HepG2 (cell line): ENCODE data around the gene AMBRA1. TPM values are rescaled to one million over a fixed set of nuclear protein-coding genes. Genes with fewer than 3 reads are reported as not detected.
A peak's percentile ranks its signal among the peaks of the same experiment; 100 is the strongest.

Source experiments
- DNMT1 ChIP-seq: sonication (generic); formaldehyde crosslinking; IDR thresholded peaks from 2 replicates; pipeline ENCODE4 v1.5.1; 2020; ENCODE audit warnings: mild to moderate bottlenecking, missing genetic modification reagents
- GATA4 ChIP-seq: sonication (generic); IDR thresholded peaks from 2 replicates; pipeline ENCODE4 v1.6.1; 2016; ENCODE audit warnings: antibody characterized with exemption, low read depth, borderline replicate concordance
- HIC2 ChIP-seq: sonication (generic); formaldehyde crosslinking; IDR thresholded peaks from 2 replicates; pipeline ENCODE4 v1.9.0; 2022; ENCODE audit warnings: low read depth, missing genetic modification reagents
- HNRNPLL ChIP-seq: fragments of 200-400 bp; formaldehyde crosslinking; IDR thresholded peaks from 2 replicates; pipeline ENCODE4 v1.6.1; 2017; ENCODE audit warnings: mild to moderate bottlenecking, low read depth, low read length; ENCODE audit not compliant: poor library complexity, severe bottlenecking
- KIAA2018 ChIP-seq: sonication (generic); formaldehyde crosslinking; IDR thresholded peaks from 2 replicates; pipeline ENCODE4 v1.5.0; 2020; ENCODE audit warnings: mild to moderate bottlenecking, missing genetic modification reagents, borderline replicate concordance
- MAFK ChIP-seq, 2 experiments: IDR thresholded peaks in 1 of 2; conservative IDR thresholded peaks in 1 of 2; 2 replicates each; pipeline ENCODE4 v1.6.1; 2011; ENCODE audit warnings: improper control_type of control experiment in 2 of 2, low read length in 2 of 2
- MED1 ChIP-seq: sonication (generic); formaldehyde crosslinking; IDR thresholded peaks from 2 replicates; pipeline ENCODE4 v1.4.0; 2020; ENCODE audit warnings: missing genetic modification reagents
- SATB2 ChIP-seq: sonication (generic); formaldehyde crosslinking; IDR thresholded peaks from 2 replicates; pipeline ENCODE4 v1.5.0; 2020; ENCODE audit warnings: missing genetic modification reagents
- SPEN ChIP-seq: sonication (generic); formaldehyde crosslinking; IDR thresholded peaks from 2 replicates; pipeline ENCODE4 v1.5.1; 2020; ENCODE audit warnings: low read depth, mild to moderate bottlenecking, missing genetic modification reagents
- TEAD2 ChIP-seq: sonication (generic); formaldehyde crosslinking; IDR thresholded peaks from 2 replicates; pipeline ENCODE4 v1.9.0; 2021; ENCODE audit warnings: missing genetic modification reagents
- THAP9 ChIP-seq: sonication (generic); formaldehyde crosslinking; IDR thresholded peaks from 2 replicates; pipeline ENCODE4; 2020; ENCODE audit warnings: missing genetic modification reagents, mild to moderate bottlenecking, borderline replicate concordance
- ZNF30 ChIP-seq: sonication (generic); formaldehyde crosslinking; IDR thresholded peaks from 2 replicates; pipeline ENCODE4 v1.5.0; 2020; ENCODE audit warnings: mild to moderate bottlenecking, missing genetic modification reagents
- ZNF343 ChIP-seq: sonication (generic); formaldehyde crosslinking; IDR thresholded peaks from 2 replicates; pipeline ENCODE4 v1.4.0; 2020; ENCODE audit warnings: mild to moderate bottlenecking, missing genetic modification reagents
- ZNF564 ChIP-seq: sonication (generic); formaldehyde crosslinking; IDR thresholded peaks from 2 replicates; pipeline ENCODE4 v1.8.1; 2023; ENCODE audit warnings: mild to moderate bottlenecking, missing genetic modification reagents
- polyA plus RNA-seq, 8 experiments: library from polyadenylated mRNA; depleted of rRNA in 3 of 8; stranded (reverse) in 7 of 8; unstranded in 1 of 8; fragments of >200 nt; fragmentation: Illumina TruSeq in 4 of 8; extraction: Trizol in 4 of 8; gene quantifications; 2 replicates each; pipeline versions ENCODE4 v1.2.1 to v1.2.3, GENCODE V29; 2011 to 2016; ENCODE audit warnings: low read depth in 4 of 8, missing spikeins in 1 of 8, mixed read lengths in 1 of 8; ENCODE audit not compliant: insufficient read depth in 1 of 8
- total RNA-seq, 5 experiments: library from RNA; depleted of rRNA; stranded (reverse); fragments of >200 nt; fragmentation: Illumina TruSeq; extraction: Trizol; gene quantifications; 2 replicates each; pipeline ENCODE4 v1.2.3, GENCODE V29; 2016; ENCODE audit warnings: low read depth in 1 of 5

Gene AMBRA1
- total and polyA plus RNA-seq, 2 of the 13 experiments (the other 11 are each of a cell fraction or from before 2014, with no cell fraction given), result 15.7 to 26.0 TPM

- no peak for TF ChIP-seq KIAA2018
- TF ChIP-seq DNMT1, result no peak
- TF ChIP-seq GATA4, result peak; percentile 96
- no peak for TF ChIP-seq TEAD2 (CRISPR knock-in tag)
- TF ChIP-seq HNRNPLL, result no peak
- TF ChIP-seq MAFK (conservative IDR thresholded peaks at IDR 0.05 in 1 of 2, IDR thresholded peaks at IDR 0.05 in 1 of 2; ENCODE audit: low read length in 2 of 2), result peak in 1 of 2 experiments; percentile 30; a peak in 1 of 4 replicates
- 0 out of 2 replicates have a peak, but pooled peaks have one; percentile 58 for TF ChIP-seq ZNF343 (CRISPR knock-in tag)
- TF ChIP-seq SPEN (CRISPR knock-in tag), result no peak
- TF ChIP-seq THAP9 (CRISPR knock-in tag), result no peak
- TF ChIP-seq MED1 (CRISPR knock-in tag), result peak; percentile 91
- TF ChIP-seq HIC2 (CRISPR knock-in tag), result no peak
- no peak; the same call in 1 of the 2 replicates for TF ChIP-seq SATB2 (CRISPR knock-in tag)
- TF ChIP-seq ZNF564 (CRISPR knock-in tag), result 0 out of 2 replicates have a peak, but pooled peaks have one; percentile 42
- TF ChIP-seq ZNF30 (CRISPR knock-in tag), result no peak
Measured at GRCh38 chr11:46554213-46555147, 39.3 kb downstream of the AMBRA1 start (continued).
